ENCODE results near the gene MPL. TPM values are rescaled to one million over a fixed set of nuclear protein-coding genes. Genes with fewer than 3 reads are reported as not detected.

MPL gene
- total and polyA plus RNA-seq, 2 of the 8 experiments (the other 6 are each of a cell fraction or from before 2014, with no cell fraction given) = 0.08 TPM; not detected in 1

DNA sequence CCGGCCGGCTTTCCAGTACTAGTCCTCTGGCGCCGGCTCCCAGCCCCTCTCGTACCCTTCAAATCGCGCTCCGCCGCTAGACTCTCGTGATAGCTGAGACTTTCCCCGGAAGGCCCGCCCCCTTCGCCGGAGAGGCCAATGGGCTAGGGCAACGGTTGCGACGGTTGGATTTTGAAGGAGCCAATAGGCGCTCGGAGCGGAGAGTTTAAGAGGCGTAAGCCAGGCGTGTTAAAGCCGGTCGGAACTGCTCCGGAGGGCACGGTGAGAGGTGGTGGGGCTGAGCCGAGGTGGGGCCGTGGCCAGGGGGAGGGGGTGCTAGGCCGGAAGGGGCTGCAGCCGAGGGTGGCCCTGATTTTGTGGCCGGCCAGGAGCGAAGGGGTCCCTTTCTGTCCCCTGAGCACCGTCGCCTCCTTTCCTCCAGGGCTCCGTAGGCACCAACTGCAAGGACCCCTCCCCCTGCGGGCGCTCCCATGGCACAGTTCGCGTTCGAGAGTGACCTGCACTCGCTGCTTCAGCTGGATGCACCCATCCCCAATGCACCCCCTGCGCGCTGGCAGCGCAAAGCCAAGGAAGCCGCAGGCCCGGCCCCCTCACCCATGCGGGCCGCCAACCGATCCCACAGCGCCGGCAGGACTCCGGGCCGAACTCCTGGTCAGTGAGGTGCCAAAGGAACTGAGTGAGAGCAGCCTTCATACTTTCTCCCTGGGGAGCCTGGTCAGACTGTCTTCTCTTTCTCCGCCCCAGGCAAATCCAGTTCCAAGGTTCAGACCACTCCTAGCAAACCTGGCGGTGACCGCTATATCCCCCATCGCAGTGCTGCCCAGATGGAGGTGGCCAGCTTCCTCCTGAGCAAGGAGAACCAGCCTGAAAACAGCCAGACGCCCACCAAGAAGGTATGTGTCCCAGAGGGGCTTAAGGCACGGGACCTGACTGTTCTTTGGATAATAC lies 21.4 kb downstream of the MPL start, which contains the start of gene CDC20:
TSS of gene CDC20 (plus strand) at position 236 of the 948 bp plus-strand sequence. CDS start at position 471, 235 bp downstream.
- POLR2A ChIA-PET (ENCODE audit: partially characterized antibody) = interaction anchor here (0.6 to 2.5 kb wide), 37 partner anchors 10 to 382 kb away, joined by 3 to 37 read pairs (median 5); partner anchors contain the start of genes C1orf210, ELOVL1, MED8 and SZT2
- WGBS, 2 experiments (ENCODE audit: extremely low coverage in 1 of 2, insufficient coverage in 1 of 2, insufficient read length in 1 of 2, insufficient replicate concordance in 2 of 2, low coverage in 1 of 2, low lambda C conversion rate in 2 of 2, missing lambda C conversion rate in 1 of 2) = 2% methylated on average over 46 of the region's 59 CpGs; no CpG with 5 or more reads in 1 of the 2 experiments
- TF ChIP-seq EP300 (IDR thresholded peaks at IDR 0.05; ENCODE audit: borderline replicate concordance in 1 of 2, low read depth in 2 of 2, low read length in 2 of 2) = peak in 1 of 2 experiments; percentile 40; a peak in 1 of 3 replicates
- TF ChIP-seq SIN3A (conservative IDR thresholded peaks at IDR 0.05 in 1 of 2, IDR thresholded peaks at IDR 0.05 in 1 of 2; ENCODE audit: low read depth in 1 of 2, low read length in 2 of 2) = peak in 1 of 2 experiments; percentile 80; a peak in 2 of 4 replicates
- TF ChIP-seq BACH1 (IDR thresholded peaks at IDR 0.05; ENCODE audit: low read length) = no peak
- TF ChIP-seq POLR2A (IDR thresholded peaks at IDR 0.05; ENCODE audit: control extremely low read depth in 1 of 2, low read depth in 2 of 2, low read length in 2 of 2) = peak; percentile 93 to 95
- TF ChIP-seq CHD1 (IDR thresholded peaks at IDR 0.05; ENCODE audit: low read depth, low read length) = no peak
- peak; percentile 84 for TF ChIP-seq SP1 (IDR thresholded peaks at IDR 0.05; ENCODE audit: low read depth, low read length)
- no peak for TF ChIP-seq SP4 (IDR thresholded peaks at IDR 0.05; ENCODE audit: low read length)
- TF ChIP-seq JUN (IDR thresholded peaks at IDR 0.05; ENCODE audit: low read depth, low read length) = no peak

More for the DNA sequence above, 21.4 kb downstream of the MPL start, which contains the start of gene CDC20:
- peak within 1 kb of the TSS; percentile 83 for H3K18ac ChIP-seq (ENCODE audit: extremely low read depth, low read length)
- no peak within 1 kb of the TSS for H3K14ac ChIP-seq (ENCODE audit: insufficient read length)
- H4K5ac ChIP-seq (ENCODE audit: insufficient read length, low read depth, low read length) = peak within 1 kb of the TSS; percentile 91
- H2BK15ac ChIP-seq (ENCODE audit: low read length) = 0 out of 2 replicates have a peak within 1 kb of the TSS, but pooled peaks have one; percentile 32
- H4K91ac ChIP-seq (replicated peaks; ENCODE audit: insufficient read length, low read length) = peak within 1 kb of the TSS; percentile 89
- H2BK5ac ChIP-seq (ENCODE audit: low read depth, low read length) = peak within 1 kb of the TSS; percentile 89
- peak within 1 kb of the TSS; percentile 91 for H3K56ac ChIP-seq (replicated peaks; ENCODE audit: insufficient read length, low read depth, low read length)
- peaks cover 5 to 14% (median 8%) of the 10 kb centered on the region in 4 experiments for H3K4me1 ChIP-seq (replicated peaks in 1 of 4; ENCODE audit: control insufficient read depth in 3 of 4, insufficient read depth in 4 of 4, low read length in 3 of 4)
- peak within 1 kb of the TSS; percentile 87 for H3K27ac ChIP-seq (ENCODE audit: low read depth, low read length)
- H2AFZ ChIP-seq (ENCODE audit: low read length) = peak within 1 kb of the TSS; percentile 20; the same call in 1 of the 2 replicates
- peak within 1 kb of the TSS; percentile 96 for H4K8ac ChIP-seq (ENCODE audit: extremely low read depth, insufficient read depth, low read length)
- DNase-seq (ENCODE audit: low read depth in 1 of 2, low spot score in 2 of 2) = peak; percentile 93 to 99
- H3K9me3 ChIP-seq (ENCODE audit: insufficient read depth in 2 of 2, low read depth in 1 of 2, low read length in 1 of 2) = no peaks in the 10 kb centered on the region
- H2BK12ac ChIP-seq (ENCODE audit: low read depth, low read length) = no peak within 1 kb of the TSS; the same call in none of the 2 replicates
- peak within 1 kb of the TSS; percentile 84 for H3K4ac ChIP-seq (replicated peaks; ENCODE audit: insufficient read length, low read depth, low read length)
- H2BK120ac ChIP-seq (replicated peaks; ENCODE audit: low read depth, low read length) = no peak within 1 kb of the TSS
- no peaks in the 10 kb centered on the region for H3K27me3 ChIP-seq (replicated peaks in 1 of 4; ENCODE audit: control insufficient read depth in 3 of 4, extremely low read depth in 1 of 4, insufficient read depth in 3 of 4, low read length in 3 of 4)
- H4K20me1 ChIP-seq (replicated peaks in 1 of 2; ENCODE audit: control insufficient read depth in 1 of 2, insufficient read depth in 2 of 2, low read length in 2 of 2) = peaks cover 10 to 12% of the 10 kb centered on the region in 2 experiments
- H3K4me3 ChIP-seq (ENCODE audit: extremely low read depth in 1 of 4, insufficient read depth in 2 of 4, low read depth in 3 of 4, low read length in 4 of 4) = peak within 1 kb of the TSS; percentile 76 to 92 (median 87)
- FAIRE-seq = no peak
- no peak within 1 kb of the TSS for H2AK5ac ChIP-seq (ENCODE audit: low read depth, low read length)
- peak within 1 kb of the TSS; percentile 72 to 81 for H3K4me2 ChIP-seq (ENCODE audit: insufficient read depth in 1 of 2, low read depth in 2 of 2, low read length in 2 of 2)
- H3K79me2 ChIP-seq (ENCODE audit: control insufficient read depth in 1 of 2, insufficient read depth in 2 of 2, low read length in 2 of 2) = peaks cover 10 to 27% of the 10 kb centered on the region in 2 experiments
- H3K36me3 ChIP-seq (ENCODE audit: control insufficient read depth in 2 of 4, insufficient read depth in 4 of 4, low read length in 3 of 4) = peaks cover 21 to 45% (median 31%) of the 10 kb centered on the region in 4 experiments
- CTCF ChIA-PET (ENCODE audit: partially characterized antibody) = interaction anchor here (0.8 to 2.4 kb wide), 17 partner anchors 9 to 128 kb away, joined by 3 to 15 read pairs (median 5); partner anchors contain the start of genes C1orf210 and ELOVL1
- peak within 1 kb of the TSS; percentile 88 to 97 (median 90) for H3K9ac ChIP-seq (replicated peaks in 1 of 4; ENCODE audit: extremely low read depth in 1 of 4, low read depth in 3 of 4, low read length in 3 of 4)
- peaks cover 7% of the 10 kb centered on the region for H3K23me2 ChIP-seq (ENCODE audit: low read depth, low read length)
- no peak within 1 kb of the TSS for H2BK20ac ChIP-seq (ENCODE audit: low read length)
- H3K23ac ChIP-seq (ENCODE audit: insufficient read length) = no peak within 1 kb of the TSS
- peaks cover 11% of the 10 kb centered on the region for H3K79me1 ChIP-seq (ENCODE audit: low read depth, low read length)
